HG02973 (cell line): ENCODE results near the gene CACNB4.
"Not testable (repeated sequence)": the region's sequence is repeated elsewhere in the genome, so short reads cannot be mapped to it uniquely, and the experiment has no call there.

Experiments used
- ATAC-seq: cut with Tn5 transposase; IDR thresholded peaks from one replicate; pipeline ENCODE4 v1.9.1; 2021; ENCODE audit warnings: moderate library complexity; ENCODE audit not compliant: unreplicated experiment

The CACNB4 gene

GRCh38 chr2:151908204-151908882 lies 190.5 kb downstream of the CACNB4 start:
- no peak for ATAC-seq

GRCh38 chr2:151907286-151908203 lies 191.3 kb downstream of the CACNB4 start:
- ATAC-seq = no peak

- no peak for ATAC-seq
Observed at GRCh38 chr2:151906633-151906998, 192.2 kb downstream of the CACNB4 start.

GRCh38 chr2:151905963-151906632 lies 192.7 kb downstream of the CACNB4 start:
- ATAC-seq = peak; percentile 58

GRCh38 chr2:151904807-151905206 lies 194.0 kb downstream of the CACNB4 start:
- no peak for ATAC-seq

GRCh38 chr2:151904021-151904420 lies 194.8 kb downstream of the CACNB4 start:
- ATAC-seq = no peak

- ATAC-seq = no peak
Observed at GRCh38 chr2:151902829-151903228, 196.0 kb downstream of the CACNB4 start.

- no peak for ATAC-seq
Observed at GRCh38 chr2:151900331-151900730, 198.5 kb downstream of the CACNB4 start.

GRCh38 chr2:151899156-151899555 lies 199.7 kb downstream of the CACNB4 start:
- ATAC-seq = no peak

GRCh38 chr2:151891566-151892194 lies 207.2 kb downstream of the CACNB4 start:
- no peak for ATAC-seq

GRCh38 chr2:151887164-151887563 lies 211.7 kb downstream of the CACNB4 start:
- ATAC-seq = no peak

GRCh38 chr2:151886241-151886640 lies 212.6 kb downstream of the CACNB4 start:
- no peak for ATAC-seq

- no peak for ATAC-seq
Observed at GRCh38 chr2:151882786-151883445, 215.9 kb downstream of the CACNB4 start.

GRCh38 chr2:151881342-151881741 lies 217.5 kb downstream of the CACNB4 start:
- no peak for ATAC-seq

- no peak for ATAC-seq
Observed at GRCh38 chr2:151880586-151880985, 218.3 kb downstream of the CACNB4 start.

GRCh38 chr2:151878655-151879563 lies 219.9 kb downstream of the CACNB4 start:
- ATAC-seq = no peak

GRCh38 chr2:151878204-151878603 lies 220.6 kb downstream of the CACNB4 start:
- no peak for ATAC-seq

- not testable (repeated sequence) for ATAC-seq
Observed at GRCh38 chr2:151875631-151876030, 223.2 kb downstream of the CACNB4 start.

- no peak for ATAC-seq
Observed at GRCh38 chr2:151872463-151872862, 226.4 kb downstream of the CACNB4 start.

GRCh38 chr2:151869291-151869690 lies 229.6 kb downstream of the CACNB4 start:
- no peak for ATAC-seq
